H1 (cell line): ENCODE measurements around the gene SAP30. TPM values are rescaled to one million over a fixed set of nuclear protein-coding genes. Genes with fewer than 3 reads are reported as not detected.

ENCODE experiments used
- CTCF ChIA-PET: fragments of 300-600 bp; sonication (Branson Sonifier 250); formaldehyde crosslinking; loops from one replicate; lab custom pipeline; 2021; ENCODE audit not compliant: partially characterized antibody; lab: Charles Lee
- POLR2A ChIA-PET: fragments of 300-600 bp; sonication (Branson Sonifier 250); formaldehyde crosslinking; loops from one replicate; lab custom pipeline; 2021; ENCODE audit warnings: inconsistent platforms; ENCODE audit not compliant: partially characterized antibody; lab: Charles Lee
- DNase-seq, 2 experiments: peaks; one replicate each; pipeline versions ENCODE4 v3.0.0 to v3.0.0-alpha.2; 2010 to 2022; ENCODE audit warnings: low spot score in 2 of 2, low read depth in 1 of 2, mixed read lengths in 1 of 2
- FAIRE-seq: peaks from 2 replicates; lab custom pipeline; 2011; peaks lifted over from hg19 to GRCh38; lab: Jason Lieb, UNC
- H2AFZ ChIP-seq: 2 replicates; pipeline ENCODE4 v1.8.1; 2012; ENCODE audit warnings: low read length, inconsistent platforms
- H2AK5ac ChIP-seq: 2 replicates; pipeline ENCODE4 v1.6.1; 2013; ENCODE audit warnings: low read depth, low read length
- H2BK120ac ChIP-seq: replicated peaks from 2 replicates; pipeline ENCODE3; 2013; ENCODE audit warnings: low read depth, low read length, inconsistent platforms
- H2BK12ac ChIP-seq: 2 replicates; pipeline ENCODE4 v1.6.1; 2013; ENCODE audit warnings: low read depth, low read length
- H2BK15ac ChIP-seq: 2 replicates; pipeline ENCODE4 v1.6.1; 2013; ENCODE audit warnings: low read length
- H2BK20ac ChIP-seq: 2 replicates; pipeline ENCODE4 v1.6.1; 2013; ENCODE audit warnings: low read length
- H2BK5ac ChIP-seq: 2 replicates; pipeline ENCODE4 v1.6.1; 2013; ENCODE audit warnings: low read depth, low read length
- H3K14ac ChIP-seq: 2 replicates; pipeline ENCODE4 v1.6.1; 2013; ENCODE audit warnings: inconsistent platforms; ENCODE audit not compliant: insufficient read length
- H3K18ac ChIP-seq: 2 replicates; pipeline ENCODE4 v1.6.1; 2013; ENCODE audit warnings: low read length; ENCODE audit errors: extremely low read depth
- H3K23ac ChIP-seq: 2 replicates; pipeline ENCODE4 v1.6.1; 2013; ENCODE audit warnings: inconsistent platforms; ENCODE audit not compliant: insufficient read length
- H3K23me2 ChIP-seq: 2 replicates; pipeline ENCODE4 v1.6.1; 2013; ENCODE audit warnings: low read depth, low read length
- H3K27ac ChIP-seq: 2 replicates; pipeline ENCODE4 v1.6.1; 2011; ENCODE audit warnings: low read depth, low read length, inconsistent platforms
- H3K27me3 ChIP-seq, 4 experiments: replicated peaks in 1 of 4; 1 replicate in 1 of 4; 2 replicates in 3 of 4; pipeline versions ENCODE4 v1.6.1 to v1.8.1; 2011 to 2013; ENCODE audit warnings: low read length in 3 of 4, mild to moderate bottlenecking in 3 of 4, inconsistent platforms in 2 of 4, mixed read lengths in 2 of 4, moderate library complexity in 1 of 4; ENCODE audit not compliant: control insufficient read depth in 3 of 4, insufficient read depth in 3 of 4; ENCODE audit errors: extremely low read depth in 1 of 4
- H3K36me3 ChIP-seq, 4 experiments: 2 replicates each; pipeline versions ENCODE4 v1.6.1 to v1.8.1; 2011 to 2013; ENCODE audit warnings: mild to moderate bottlenecking in 4 of 4, low read length in 3 of 4, moderate library complexity in 2 of 4, control low read depth in 1 of 4, inconsistent platforms in 1 of 4; ENCODE audit not compliant: insufficient read depth in 4 of 4, control insufficient read depth in 2 of 4
- H3K4ac ChIP-seq: replicated peaks from 2 replicates; pipeline ENCODE3; 2013; ENCODE audit warnings: low read length, low read depth, mixed read lengths, inconsistent platforms; ENCODE audit not compliant: insufficient read length
- H3K4me1 ChIP-seq, 4 experiments: replicated peaks in 1 of 4; 1 replicate in 1 of 4; 2 replicates in 3 of 4; pipeline versions ENCODE4 v1.6.1 to v1.8.1; 2011 to 2013; ENCODE audit warnings: low read length in 3 of 4, inconsistent platforms in 2 of 4, mixed read lengths in 1 of 4; ENCODE audit not compliant: insufficient read depth in 4 of 4, control insufficient read depth in 3 of 4
- H3K4me2 ChIP-seq, 2 experiments: 2 replicates each; pipeline versions ENCODE4 v1.6.1 to v1.8.1; 2011 to 2013; ENCODE audit warnings: low read depth in 2 of 2, low read length in 2 of 2, control low read depth in 1 of 2, inconsistent platforms in 1 of 2, mild to moderate bottlenecking in 1 of 2; ENCODE audit not compliant: insufficient read depth in 1 of 2
- H3K4me3 ChIP-seq, 4 experiments: fragments of 200-600, 300-600 bp in 1 of 4; sonication (generic), shearing (Covaris generic), sonication (Bioruptor Twin) in 1 of 4; 2 replicates each; pipeline versions ENCODE4 v1.5.1 to v1.8.1; 2011 to 2016; ENCODE audit warnings: low read length in 4 of 4, low read depth in 3 of 4, control low read depth in 2 of 4, inconsistent platforms in 2 of 4, mild to moderate bottlenecking in 2 of 4, mixed read lengths in 1 of 4, moderate library complexity in 1 of 4; ENCODE audit not compliant: insufficient read depth in 2 of 4; ENCODE audit errors: extremely low read depth in 1 of 4
- H3K56ac ChIP-seq: replicated peaks from 2 replicates; pipeline ENCODE3; 2013; ENCODE audit warnings: low read depth, mild to moderate bottlenecking, mixed read lengths, low read length, inconsistent platforms; ENCODE audit not compliant: insufficient read length
- H3K79me1 ChIP-seq: 2 replicates; pipeline ENCODE4 v1.6.1; 2013; ENCODE audit warnings: low read depth, low read length, control low read depth
- H3K79me2 ChIP-seq, 2 experiments: 2 replicates each; pipeline versions ENCODE4 v1.6.1 to v1.8.1; 2012 to 2013; ENCODE audit warnings: low read length in 2 of 2, mild to moderate bottlenecking in 2 of 2, inconsistent platforms in 1 of 2; ENCODE audit not compliant: insufficient read depth in 2 of 2, control insufficient read depth in 1 of 2
- H3K9ac ChIP-seq, 4 experiments: replicated peaks in 1 of 4; 1 replicate in 1 of 4; 2 replicates in 3 of 4; pipeline versions ENCODE4 v1.6.1 to v1.8.1; 2011 to 2013; ENCODE audit warnings: low read depth in 3 of 4, low read length in 3 of 4, control low read depth in 2 of 4, mild to moderate bottlenecking in 2 of 4, moderate library complexity in 2 of 4, inconsistent platforms in 1 of 4; ENCODE audit errors: extremely low read depth in 1 of 4
- H3K9me3 ChIP-seq, 2 experiments: 2 replicates each; pipeline versions ENCODE4 v1.6.1 to v1.8.1; 2012 to 2013; ENCODE audit warnings: mild to moderate bottlenecking in 2 of 2, moderate library complexity in 2 of 2, control low read depth in 1 of 2, inconsistent platforms in 1 of 2, low read depth in 1 of 2, low read length in 1 of 2, mixed read lengths in 1 of 2; ENCODE audit not compliant: insufficient read depth in 2 of 2
- H4K20me1 ChIP-seq, 2 experiments: replicated peaks in 1 of 2; 2 replicates each; pipeline versions ENCODE3 to v1.8.1; 2011 to 2013; ENCODE audit warnings: inconsistent platforms in 2 of 2, low read length in 2 of 2, mild to moderate bottlenecking in 1 of 2; ENCODE audit not compliant: insufficient read depth in 2 of 2, control insufficient read depth in 1 of 2
- H4K5ac ChIP-seq: 2 replicates; pipeline ENCODE4 v1.6.1; 2013; ENCODE audit warnings: low read length, low read depth, mixed read lengths, inconsistent platforms; ENCODE audit not compliant: insufficient read length
- H4K8ac ChIP-seq: 2 replicates; pipeline ENCODE4 v1.8.0; 2013; ENCODE audit warnings: mild to moderate bottlenecking, moderate library complexity, low read length, inconsistent platforms; ENCODE audit not compliant: insufficient read depth; ENCODE audit errors: extremely low read depth
- H4K91ac ChIP-seq: replicated peaks from 2 replicates; pipeline ENCODE3; 2013; ENCODE audit warnings: low read length, mixed read lengths, inconsistent platforms; ENCODE audit not compliant: insufficient read length
- E2F6 ChIP-seq: IDR thresholded peaks from 2 replicates; pipeline ENCODE4 v1.6.1; 2012; ENCODE audit warnings: inconsistent platforms
- KDM4A ChIP-seq: IDR thresholded peaks from one replicate; pipeline ENCODE4 v1.7.1; 2012; ENCODE audit warnings: low read depth, mild to moderate bottlenecking, moderate library complexity, low read length, inconsistent platforms; ENCODE audit not compliant: severe bottlenecking
- RXRA ChIP-seq: IDR thresholded peaks from 2 replicates; pipeline ENCODE4 v1.6.1; 2011; ENCODE audit warnings: low read depth, mild to moderate bottlenecking, low read length, moderate library complexity; ENCODE audit not compliant: insufficient read depth
- SRF ChIP-seq: IDR thresholded peaks from 2 replicates; pipeline ENCODE4 v1.6.1; 2011; ENCODE audit warnings: mild to moderate bottlenecking, low read depth, low read length, moderate library complexity
- TEAD4 ChIP-seq: IDR thresholded peaks from 2 replicates; pipeline ENCODE4 v1.6.1; 2012; ENCODE audit warnings: low read depth, low read length, inconsistent platforms, mixed read lengths
- YY1 ChIP-seq: IDR thresholded peaks from 2 replicates; pipeline ENCODE4 v1.6.1; 2011; ENCODE audit warnings: low read depth, mild to moderate bottlenecking, low read length
- WGBS, 2 experiments: shearing (Covaris generic) in 1 of 2; methylation state at CpG; one replicate each; pipeline versions ENCODE4 v1.1.6 to v1.1.7; 2013 to 2015; ENCODE audit warnings: low lambda C conversion rate in 2 of 2, mixed read lengths in 2 of 2, inconsistent platforms in 1 of 2, low coverage in 1 of 2, missing lambda C conversion rate in 1 of 2; ENCODE audit not compliant: insufficient replicate concordance in 2 of 2, insufficient coverage in 1 of 2, insufficient read length in 1 of 2; ENCODE audit errors: extremely low coverage in 1 of 2, missing lambda C conversion rate in 1 of 2; 5-methylcytosine and 5-hydroxymethylcytosine counted together
- polyA plus RNA-seq, 7 experiments: library from polyadenylated mRNA; depleted of rRNA in 3 of 7; stranded (reverse) in 5 of 7; unstranded in 2 of 7; fragments of >200 nt in 5 of 7; fragments of 200-250 nt in 2 of 7; gene quantifications; 1 replicate in 5 of 7; 2 replicates in 1 of 7; 4 replicates in 1 of 7; pipeline versions ENCODE4 v1.2.1 to v1.2.3, GENCODE V29; 2011 to 2013; ENCODE audit warnings: missing spikeins in 2 of 7, mixed read lengths in 2 of 7
- total RNA-seq: library from RNA; stranded (reverse); fragmentation: NEBNext Ultra II Directional; extraction: Animal tissue kit (Norgen Biotek cat#: 25700); gene quantifications from 2 replicates; pipeline ENCODE4 v1.2.1, GENCODE V29; 2021
- TF ChIP-seq, protein P1 (sequence below): IDR thresholded peaks from 2 replicates; pipeline ENCODE4 v1.6.1; 2011; ENCODE audit warnings: low read length, improper control_type of control experiment
- TF ChIP-seq, protein P2 (sequence below), 3 experiments: IDR thresholded peaks; 1 replicate in 2 of 3; 2 replicates in 1 of 3; pipeline versions ENCODE4 v1.5.1 to v1.6.1; 2011; ENCODE audit warnings: low read length in 3 of 3, mild to moderate bottlenecking in 3 of 3, inconsistent platforms in 2 of 3, low read depth in 1 of 3, moderate library complexity in 1 of 3; ENCODE audit not compliant: insufficient read depth in 1 of 3; ENCODE audit errors: control extremely low read depth in 1 of 3

Gene SAP30
- total and polyA plus RNA-seq, 2 of the 8 experiments (the other 6 are each of a cell fraction or from before 2014, with no cell fraction given) = 7.7 to 21.1 TPM

DNA sequence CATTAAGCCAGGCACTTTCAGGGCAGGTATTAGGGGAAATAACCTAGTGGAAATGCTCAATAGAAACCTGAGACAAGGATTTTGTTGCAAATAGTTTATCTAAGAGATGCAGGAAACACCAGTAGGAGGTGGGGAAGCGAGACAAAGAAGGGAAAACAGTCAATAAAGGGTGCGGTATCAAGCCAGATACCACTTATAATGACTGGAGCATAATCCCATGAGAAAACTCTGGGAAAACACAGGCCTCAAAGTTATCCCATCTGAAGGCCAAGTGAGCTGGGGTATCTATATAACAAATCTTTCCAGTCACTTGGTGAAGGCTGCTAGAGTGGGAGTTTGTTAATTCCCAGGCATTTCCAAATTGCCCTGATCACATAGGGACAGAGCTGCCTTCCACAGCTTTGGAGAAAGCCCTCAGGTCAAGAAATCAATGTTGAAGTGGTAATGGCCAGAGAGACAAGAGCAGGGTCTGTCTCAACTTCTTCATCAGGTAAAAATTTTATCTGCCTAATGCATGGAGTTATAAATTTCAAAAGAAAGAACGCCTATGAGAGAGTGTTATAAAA is 26.8 kb upstream of the SAP30 start:
- 47% methylated on average over 3 of the region's 3 CpGs; no CpG with 5 or more reads in 1 of the 2 experiments for WGBS, 2 experiments
- Histone ChIP-seq H2BK12ac (no peak overlapping the region), H3K27me3 (no peaks in the 10 kb centered on the region), H3K56ac (no peak overlapping the region), H4K20me1 (no peaks in the 10 kb centered on the region), H2BK20ac (no peak overlapping the region), H3K79me1 (no peaks in the 10 kb centered on the region), H3K79me2 (no peaks in the 10 kb centered on the region), H2AFZ (peak overlapping the region; percentile 29; the same call in 1 of the 2 replicates), H2BK5ac (no peak overlapping the region), H2BK120ac (peak overlapping the region; percentile 26), H4K8ac (no peak overlapping the region), H4K91ac (no peak overlapping the region), H3K4me1 (peaks cover 0 to 9% (median 3%) of the 10 kb centered on the region in 4 experiments; a peak in 3 of 7 replicates), H2AK5ac (no peak overlapping the region), H3K4me3 (0 out of 8 replicates have a peak overlapping the region, but pooled peaks of 1 of the 4 experiments have one; percentile 4), H3K4ac (no peak overlapping the region), H3K36me3 (no peaks in the 10 kb centered on the region), H4K5ac (no peak overlapping the region), H3K18ac (no peak overlapping the region), H3K4me2 (peak overlapping the region; percentile 29 to 58; a peak in 2 of 4 replicates), H3K9me3 (no peaks in the 10 kb centered on the region), H2BK15ac (no peak overlapping the region), H3K23me2 (no peaks in the 10 kb centered on the region), H3K14ac (no peak overlapping the region), H3K9ac (no peak overlapping the region), H3K27ac (no peak overlapping the region), H3K23ac (no peak overlapping the region)
- POLR2A ChIA-PET = interaction anchor here (6.5 kb wide), 1 partner anchor 10 kb away, joined by 48 read pairs; the partner anchor contains the start of gene HMGB2
- CTCF ChIA-PET = interaction anchor here (0.9 to 1.0 kb wide), 3 partner anchors 16 to 79 kb away, joined by 3 to 4 read pairs (median 3); no protein-coding TSS in a partner anchor
- DNase-seq (no peak), FAIRE-seq (no peak)
- no peak for TF ChIP-seq KDM4A
- TF ChIP-seq TEAD4 = no peak
- no peak for TF ChIP-seq YY1
- no peak for TF ChIP-seq SRF
- TF ChIP-seq, protein P1, sequence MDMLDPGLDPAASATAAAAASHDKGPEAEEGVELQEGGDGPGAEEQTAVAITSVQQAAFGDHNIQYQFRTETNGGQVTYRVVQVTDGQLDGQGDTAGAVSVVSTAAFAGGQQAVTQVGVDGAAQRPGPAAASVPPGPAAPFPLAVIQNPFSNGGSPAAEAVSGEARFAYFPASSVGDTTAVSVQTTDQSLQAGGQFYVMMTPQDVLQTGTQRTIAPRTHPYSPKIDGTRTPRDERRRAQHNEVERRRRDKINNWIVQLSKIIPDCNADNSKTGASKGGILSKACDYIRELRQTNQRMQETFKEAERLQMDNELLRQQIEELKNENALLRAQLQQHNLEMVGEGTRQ = no peak
- TF ChIP-seq E2F6 = no peak
- no peak for TF ChIP-seq RXRA
- TF ChIP-seq, protein P2, sequence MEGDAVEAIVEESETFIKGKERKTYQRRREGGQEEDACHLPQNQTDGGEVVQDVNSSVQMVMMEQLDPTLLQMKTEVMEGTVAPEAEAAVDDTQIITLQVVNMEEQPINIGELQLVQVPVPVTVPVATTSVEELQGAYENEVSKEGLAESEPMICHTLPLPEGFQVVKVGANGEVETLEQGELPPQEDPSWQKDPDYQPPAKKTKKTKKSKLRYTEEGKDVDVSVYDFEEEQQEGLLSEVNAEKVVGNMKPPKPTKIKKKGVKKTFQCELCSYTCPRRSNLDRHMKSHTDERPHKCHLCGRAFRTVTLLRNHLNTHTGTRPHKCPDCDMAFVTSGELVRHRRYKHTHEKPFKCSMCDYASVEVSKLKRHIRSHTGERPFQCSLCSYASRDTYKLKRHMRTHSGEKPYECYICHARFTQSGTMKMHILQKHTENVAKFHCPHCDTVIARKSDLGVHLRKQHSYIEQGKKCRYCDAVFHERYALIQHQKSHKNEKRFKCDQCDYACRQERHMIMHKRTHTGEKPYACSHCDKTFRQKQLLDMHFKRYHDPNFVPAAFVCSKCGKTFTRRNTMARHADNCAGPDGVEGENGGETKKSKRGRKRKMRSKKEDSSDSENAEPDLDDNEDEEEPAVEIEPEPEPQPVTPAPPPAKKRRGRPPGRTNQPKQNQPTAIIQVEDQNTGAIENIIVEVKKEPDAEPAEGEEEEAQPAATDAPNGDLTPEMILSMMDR (IDR thresholded peaks at IDR 0.05; ENCODE audit: control extremely low read depth in 1 of 3, insufficient read depth in 1 of 3, low read depth in 1 of 3, low read length in 3 of 3) = no peak
